ENCODE results near the gene ALK.

ALK gene

GRCh38 chr2:29218550-29219125 is 702.7 kb downstream of the ALK start:
- H3K36me3 ChIP-seq (ENCODE audit: insufficient read depth, low read length) = no peaks in the 10 kb centered on the region
- 93% methylated on average over 4 of the region's 4 CpGs for WGBS
- H3K27me3 ChIP-seq (ENCODE audit: insufficient read depth, low read length) = no peaks in the 10 kb centered on the region
- H3K4me3 ChIP-seq (ENCODE audit: low read length) = no peak overlapping the region
- H3K9me3 ChIP-seq (ENCODE audit: insufficient read depth, low read depth, low read length) = no peaks in the 10 kb centered on the region
- no peak overlapping the region for H3K9ac ChIP-seq (ENCODE audit: low read depth, low read length)
- H3K27ac ChIP-seq (ENCODE audit: low read depth, low read length) = no peak overlapping the region
- H3K4me1 ChIP-seq (ENCODE audit: insufficient read depth, low read length) = peaks cover 11% of the 10 kb centered on the region

GRCh38 chr2:29218071-29218470 is 703.3 kb downstream of the ALK start:
- H3K4me1 ChIP-seq (ENCODE audit: insufficient read depth, low read length) = peaks cover 11% of the 10 kb centered on the region
- 92% methylated on average over 6 of the region's 6 CpGs for WGBS

GRCh38 chr2:29216609-29216909 is 704.8 kb downstream of the ALK start:
- Histone ChIP-seq H3K9ac (ENCODE audit: low read depth, low read length) (no peak overlapping the region), H3K4me1 (ENCODE audit: insufficient read depth, low read length) (peaks cover 11% of the 10 kb centered on the region), H3K4me3 (ENCODE audit: low read length) (no peak overlapping the region), H3K36me3 (ENCODE audit: insufficient read depth, low read length) (no peaks in the 10 kb centered on the region), H3K27ac (ENCODE audit: low read depth, low read length) (no peak overlapping the region), H3K27me3 (ENCODE audit: insufficient read depth, low read length) (no peaks in the 10 kb centered on the region), H3K9me3 (ENCODE audit: insufficient read depth, low read depth, low read length) (no peaks in the 10 kb centered on the region)
- WGBS = 95% methylated on average over 5 of the region's 5 CpGs

More at GRCh38 chr2:29218071-29218470, 703.3 kb downstream of the ALK start:
- Histone ChIP-seq H3K27me3 (ENCODE audit: insufficient read depth, low read length) (no peaks in the 10 kb centered on the region), H3K36me3 (ENCODE audit: insufficient read depth, low read length) (no peaks in the 10 kb centered on the region), H3K9ac (ENCODE audit: low read depth, low read length) (no peak overlapping the region), H3K9me3 (ENCODE audit: insufficient read depth, low read depth, low read length) (no peaks in the 10 kb centered on the region), H3K4me3 (ENCODE audit: low read length) (no peak overlapping the region), H3K27ac (ENCODE audit: low read depth, low read length) (no peak overlapping the region)

- H3K9ac ChIP-seq (ENCODE audit: low read depth, low read length) = no peak overlapping the region
- H3K9me3 ChIP-seq (ENCODE audit: insufficient read depth, low read depth, low read length) = no peaks in the 10 kb centered on the region
- peaks cover 11% of the 10 kb centered on the region for H3K4me1 ChIP-seq (ENCODE audit: insufficient read depth, low read length)
- H3K36me3 ChIP-seq (ENCODE audit: insufficient read depth, low read length) = no peaks in the 10 kb centered on the region
- H3K27ac ChIP-seq (ENCODE audit: low read depth, low read length) = no peak overlapping the region
- WGBS = 93% methylated on average over 20 of the region's 20 CpGs
- no peak overlapping the region for H3K4me3 ChIP-seq (ENCODE audit: low read length)
- H3K27me3 ChIP-seq (ENCODE audit: insufficient read depth, low read length) = no peaks in the 10 kb centered on the region
Measured at GRCh38 chr2:29215739-29216608, 705.4 kb downstream of the ALK start.

GRCh38 chr2:29215073-29215472 is 706.3 kb downstream of the ALK start:
- no peak overlapping the region for H3K27ac ChIP-seq (ENCODE audit: low read depth, low read length)
- H3K36me3 ChIP-seq (ENCODE audit: insufficient read depth, low read length) = no peaks in the 10 kb centered on the region
- 95% methylated on average over 5 of the region's 5 CpGs for WGBS
- H3K9ac ChIP-seq (ENCODE audit: low read depth, low read length) = no peak overlapping the region
- no peaks in the 10 kb centered on the region for H3K9me3 ChIP-seq (ENCODE audit: insufficient read depth, low read depth, low read length)
- H3K4me3 ChIP-seq (ENCODE audit: low read length) = no peak overlapping the region
- H3K4me1 ChIP-seq (ENCODE audit: insufficient read depth, low read length) = peaks cover 11% of the 10 kb centered on the region
- no peaks in the 10 kb centered on the region for H3K27me3 ChIP-seq (ENCODE audit: insufficient read depth, low read length)

GRCh38 chr2:29213888-29214291 is 707.5 kb downstream of the ALK start:
- WGBS = 67% methylated on average over 9 of the region's 9 CpGs
- H3K4me1 ChIP-seq (ENCODE audit: insufficient read depth, low read length) = peaks cover 11% of the 10 kb centered on the region
- H3K4me3 ChIP-seq (ENCODE audit: low read length) = no peak overlapping the region
- no peaks in the 10 kb centered on the region for H3K27me3 ChIP-seq (ENCODE audit: insufficient read depth, low read length)
- H3K9ac ChIP-seq (ENCODE audit: low read depth, low read length) = no peak overlapping the region
- no peaks in the 10 kb centered on the region for H3K9me3 ChIP-seq (ENCODE audit: insufficient read depth, low read depth, low read length)
- no peak overlapping the region for H3K27ac ChIP-seq (ENCODE audit: low read depth, low read length)
- no peaks in the 10 kb centered on the region for H3K36me3 ChIP-seq (ENCODE audit: insufficient read depth, low read length)

GRCh38 chr2:29212009-29212408 is 709.4 kb downstream of the ALK start:
- H3K9ac ChIP-seq (ENCODE audit: low read depth, low read length) = no peak overlapping the region
- H3K36me3 ChIP-seq (ENCODE audit: insufficient read depth, low read length) = no peaks in the 10 kb centered on the region
- H3K27me3 ChIP-seq (ENCODE audit: insufficient read depth, low read length) = no peaks in the 10 kb centered on the region
- peaks cover 11% of the 10 kb centered on the region for H3K4me1 ChIP-seq (ENCODE audit: insufficient read depth, low read length)
- H3K4me3 ChIP-seq (ENCODE audit: low read length) = no peak overlapping the region
- no peak overlapping the region for H3K27ac ChIP-seq (ENCODE audit: low read depth, low read length)
- no peaks in the 10 kb centered on the region for H3K9me3 ChIP-seq (ENCODE audit: insufficient read depth, low read depth, low read length)
- 79% methylated on average over 5 of the region's 5 CpGs for WGBS

- 94% methylated on average over 4 of the region's 5 CpGs for WGBS
- Histone ChIP-seq H3K27ac (ENCODE audit: low read depth, low read length) (no peak overlapping the region), H3K9me3 (ENCODE audit: insufficient read depth, low read depth, low read length) (no peaks in the 10 kb centered on the region), H3K27me3 (ENCODE audit: insufficient read depth, low read length) (no peaks in the 10 kb centered on the region), H3K4me3 (ENCODE audit: low read length) (no peak overlapping the region), H3K9ac (ENCODE audit: low read depth, low read length) (no peak overlapping the region), H3K36me3 (ENCODE audit: insufficient read depth, low read length) (no peaks in the 10 kb centered on the region), H3K4me1 (ENCODE audit: insufficient read depth, low read length) (peaks cover 7% of the 10 kb centered on the region)
Measured at GRCh38 chr2:29209551-29209950, 711.8 kb downstream of the ALK start.

- H3K9ac ChIP-seq (ENCODE audit: low read depth, low read length) = no peak overlapping the region
- H3K27ac ChIP-seq (ENCODE audit: low read depth, low read length) = no peak overlapping the region
- H3K27me3 ChIP-seq (ENCODE audit: insufficient read depth, low read length) = no peaks in the 10 kb centered on the region
- no peak overlapping the region for H3K4me3 ChIP-seq (ENCODE audit: low read length)
- H3K4me1 ChIP-seq (ENCODE audit: insufficient read depth, low read length) = peaks cover 2% of the 10 kb centered on the region; the same call in 1 of the 2 replicates
- 95% methylated on average over 2 of the region's 3 CpGs for WGBS
- no peaks in the 10 kb centered on the region for H3K36me3 ChIP-seq (ENCODE audit: insufficient read depth, low read length)
- no peaks in the 10 kb centered on the region for H3K9me3 ChIP-seq (ENCODE audit: insufficient read depth, low read depth, low read length)
Measured at GRCh38 chr2:29207352-29208148, 713.8 kb downstream of the ALK start.

GRCh38 chr2:29206941-29207340 is 714.4 kb downstream of the ALK start:
- H3K27me3 ChIP-seq (ENCODE audit: insufficient read depth, low read length) = no peaks in the 10 kb centered on the region
- no peaks in the 10 kb centered on the region for H3K36me3 ChIP-seq (ENCODE audit: insufficient read depth, low read length)
- H3K9ac ChIP-seq (ENCODE audit: low read depth, low read length) = no peak overlapping the region
- H3K9me3 ChIP-seq (ENCODE audit: insufficient read depth, low read depth, low read length) = no peaks in the 10 kb centered on the region
- H3K27ac ChIP-seq (ENCODE audit: low read depth, low read length) = no peak overlapping the region
- H3K4me1 ChIP-seq (ENCODE audit: insufficient read depth, low read length) = peaks cover 7% of the 10 kb centered on the region
- WGBS = 80% methylated on average over 5 of the region's 5 CpGs
- H3K4me3 ChIP-seq (ENCODE audit: low read length) = no peak overlapping the region

GRCh38 chr2:29202819-29203495 is 718.4 kb downstream of the ALK start:
- Histone ChIP-seq H3K27ac (ENCODE audit: low read depth, low read length) (no peak overlapping the region), H3K27me3 (ENCODE audit: insufficient read depth, low read length) (no peaks in the 10 kb centered on the region), H3K4me1 (ENCODE audit: insufficient read depth, low read length) (peaks cover 11% of the 10 kb centered on the region), H3K9ac (ENCODE audit: low read depth, low read length) (no peak overlapping the region), H3K4me3 (ENCODE audit: low read length) (no peak overlapping the region), H3K9me3 (ENCODE audit: insufficient read depth, low read depth, low read length) (no peaks in the 10 kb centered on the region), H3K36me3 (ENCODE audit: insufficient read depth, low read length) (no peaks in the 10 kb centered on the region)
- 77% methylated on average over 3 of the region's 5 CpGs for WGBS

Data from HUES64 (cell line).